Stimulated activated CD4-positive, alpha-beta T cell treated with anti-CD3 and anti-CD28 coated beads, Interleukin-4, amount 100 ng/mL, for 48 hours (primary cell): ENCODE results near the gene EPHA8.

ENCODE experiments used
- DNase-seq, 2 donors: peaks; one replicate each; pipeline ENCODE4 v3.0.0-alpha.2; 2020; ENCODE audit warnings: low read depth in 2 of 2

The EPHA8 gene

GRCh38 chr1:22536506-22536905, 26.8 kb upstream of the EPHA8 start:
- DNase-seq = no peak

GRCh38 chr1:22537441-22538139, 25.7 kb upstream of the EPHA8 start:
- DNase-seq = no peak

GRCh38 chr1:22539510-22540118, 23.7 kb upstream of the EPHA8 start:
- no peak for DNase-seq

- no peak for DNase-seq
Measured at GRCh38 chr1:22540337-22540736, 23.0 kb upstream of the EPHA8 start.

- no peak for DNase-seq
Measured at GRCh38 chr1:22542886-22543285, 20.4 kb upstream of the EPHA8 start.

- no peak for DNase-seq
Measured at GRCh38 chr1:22543679-22544078, 19.6 kb upstream of the EPHA8 start.

GRCh38 chr1:22544606-22545005, 18.7 kb upstream of the EPHA8 start:
- DNase-seq = no peak

- no peak for DNase-seq
Measured at GRCh38 chr1:22545141-22545540, 18.1 kb upstream of the EPHA8 start.

GRCh38 chr1:22547186-22547817, 16.0 kb upstream of the EPHA8 start:
- DNase-seq = no peak

- no peak for DNase-seq
Measured at GRCh38 chr1:22547818-22548462, 15.3 kb upstream of the EPHA8 start.

- DNase-seq = no peak
Measured at GRCh38 chr1:22550021-22550420, 13.3 kb upstream of the EPHA8 start.

GRCh38 chr1:22551591-22551990, 11.7 kb upstream of the EPHA8 start:
- DNase-seq = no peak

GRCh38 chr1:22552021-22552420, 11.3 kb upstream of the EPHA8 start:
- DNase-seq = no peak

GRCh38 chr1:22553104-22553880, 10.0 kb upstream of the EPHA8 start:
- no peak for DNase-seq

GRCh38 chr1:22553991-22554522, 9.2 kb upstream of the EPHA8 start:
- no peak for DNase-seq

GRCh38 chr1:22555371-22555656, 8.0 kb upstream of the EPHA8 start:
- no peak for DNase-seq

GRCh38 chr1:22556391-22557104, 6.7 kb upstream of the EPHA8 start:
- no peak for DNase-seq

- no peak for DNase-seq
Measured at GRCh38 chr1:22557341-22557950, 5.8 kb upstream of the EPHA8 start.

- no peak for DNase-seq
Measured at GRCh38 chr1:22563671-22564602, 648 bp downstream of the EPHA8 start.

GRCh38 chr1:22566161-22566560, 2.9 kb downstream of the EPHA8 start:
- no peak for DNase-seq
